ENCODE measurements around the gene RAD51B.

DNA sequence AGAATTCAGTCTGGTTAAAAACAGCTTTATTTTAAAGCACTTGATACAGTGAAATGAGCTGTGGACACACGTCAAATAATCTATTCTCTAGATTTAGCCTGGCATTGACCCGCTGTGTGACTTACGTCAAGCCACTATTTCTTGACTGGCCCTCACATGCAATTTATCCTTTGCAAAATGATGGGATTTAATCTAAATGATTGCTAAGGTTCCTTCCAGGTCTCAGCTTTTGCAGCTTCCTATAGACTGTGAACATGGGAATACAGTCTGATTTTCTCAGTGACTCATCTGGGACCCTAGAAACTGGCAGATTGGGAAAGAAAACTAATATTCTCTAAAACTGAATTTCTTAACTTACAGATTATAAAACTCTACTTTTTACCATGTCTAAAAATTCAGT lies 409.1 kb downstream of the RAD51B start:
- TF ChIP-seq, protein P1, sequence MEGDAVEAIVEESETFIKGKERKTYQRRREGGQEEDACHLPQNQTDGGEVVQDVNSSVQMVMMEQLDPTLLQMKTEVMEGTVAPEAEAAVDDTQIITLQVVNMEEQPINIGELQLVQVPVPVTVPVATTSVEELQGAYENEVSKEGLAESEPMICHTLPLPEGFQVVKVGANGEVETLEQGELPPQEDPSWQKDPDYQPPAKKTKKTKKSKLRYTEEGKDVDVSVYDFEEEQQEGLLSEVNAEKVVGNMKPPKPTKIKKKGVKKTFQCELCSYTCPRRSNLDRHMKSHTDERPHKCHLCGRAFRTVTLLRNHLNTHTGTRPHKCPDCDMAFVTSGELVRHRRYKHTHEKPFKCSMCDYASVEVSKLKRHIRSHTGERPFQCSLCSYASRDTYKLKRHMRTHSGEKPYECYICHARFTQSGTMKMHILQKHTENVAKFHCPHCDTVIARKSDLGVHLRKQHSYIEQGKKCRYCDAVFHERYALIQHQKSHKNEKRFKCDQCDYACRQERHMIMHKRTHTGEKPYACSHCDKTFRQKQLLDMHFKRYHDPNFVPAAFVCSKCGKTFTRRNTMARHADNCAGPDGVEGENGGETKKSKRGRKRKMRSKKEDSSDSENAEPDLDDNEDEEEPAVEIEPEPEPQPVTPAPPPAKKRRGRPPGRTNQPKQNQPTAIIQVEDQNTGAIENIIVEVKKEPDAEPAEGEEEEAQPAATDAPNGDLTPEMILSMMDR (optimal IDR thresholded peaks at IDR 0.05 in 1 of 3, IDR thresholded peaks at IDR 0.05 in 1 of 3, conservative IDR thresholded peaks at IDR 0.05 in 1 of 3; ENCODE audit: extremely low read depth in 1 of 3, insufficient read depth in 2 of 3, low read length in 3 of 3), result no peak
- TF ChIP-seq EZH2 (IDR thresholded peaks at IDR 0.05; ENCODE audit: low read length), result no peak

Data from keratinocyte (primary cell).